Left colon (tissue), 2 donors: ENCODE results near the gene FMR1. TPM values are rescaled to one million over a fixed set of nuclear protein-coding genes. Genes with fewer than 3 reads are reported as not detected.

Experiments
- ATAC-seq: fragments of 200-7000 bp; cut with Tn5 transposase; one replicate; pipeline ENCODE4 v1.9.1; 2020; ENCODE audit warnings: mild to moderate bottlenecking, moderate library complexity
- DNase-seq, 2 donors: peaks; one replicate each; pipeline ENCODE4 v3.0.0-alpha.2; 2020
- intact Hi-C, 2 donors: fragments of 100-400 bp; cut with DNase I in 1 of 2; cut with micrococcal nuclease in 1 of 2; formaldehyde crosslinking; loops; one replicate each; pipeline versions ENCODE4 v1.11.2 to v1.14.0; 2022; cut with DNase I, micrococcal nuclease
- long read RNA-seq: library from polyadenylated mRNA; unstranded; transcript quantifications from one replicate; pipeline ENCODE4 v2.0.0, GENCODE V29; 2021
- total RNA-seq, 2 donors: library from RNA; stranded (reverse); fragmentation: NEBNext Ultra II Directional; extraction: Animal tissue kit (Norgen Biotek cat#: 25700); gene quantifications; one replicate each; pipeline ENCODE4 v1.2.1, GENCODE V29; 2021
- donor health status: DM: no; HTN: no; CAD: no.
- donor health status: DM: yes; HTN: yes; CAD: no.

FMR1 gene
- 10 to 100 TPM; 35.0 to 40.2 TPM for total RNA-seq
- long read RNA-seq, full-length matches to known transcripts: 8 of 35 reads
- long read RNA-seq, partial matches to known transcripts: 9 of 35 reads
- long read RNA-seq, other reads (novel, unspliced or antisense): 18 of 35 reads

DNA sequence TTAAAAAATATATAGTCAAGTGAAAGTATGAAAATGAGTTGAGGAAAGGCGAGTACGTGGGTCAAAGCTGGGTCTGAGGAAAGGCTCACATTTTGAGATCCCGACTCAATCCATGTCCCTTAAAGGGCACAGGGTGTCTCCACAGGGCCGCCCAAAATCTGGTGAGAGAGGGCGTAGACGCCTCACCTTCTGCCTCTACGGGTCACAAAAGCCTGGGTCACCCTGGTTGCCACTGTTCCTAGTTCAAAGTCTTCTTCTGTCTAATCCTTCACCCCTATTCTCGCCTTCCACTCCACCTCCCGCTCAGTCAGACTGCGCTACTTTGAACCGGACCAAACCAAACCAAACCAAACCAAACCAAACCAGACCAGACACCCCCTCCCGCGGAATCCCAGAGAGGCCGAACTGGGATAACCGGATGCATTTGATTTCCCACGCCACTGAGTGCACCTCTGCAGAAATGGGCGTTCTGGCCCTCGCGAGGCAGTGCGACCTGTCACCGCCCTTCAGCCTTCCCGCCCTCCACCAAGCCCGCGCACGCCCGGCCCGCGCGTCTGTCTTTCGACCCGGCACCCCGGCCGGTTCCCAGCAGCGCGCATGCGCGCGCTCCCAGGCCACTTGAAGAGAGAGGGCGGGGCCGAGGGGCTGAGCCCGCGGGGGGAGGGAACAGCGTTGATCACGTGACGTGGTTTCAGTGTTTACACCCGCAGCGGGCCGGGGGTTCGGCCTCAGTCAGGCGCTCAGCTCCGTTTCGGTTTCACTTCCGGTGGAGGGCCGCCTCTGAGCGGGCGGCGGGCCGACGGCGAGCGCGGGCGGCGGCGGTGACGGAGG is at the start of gene FMR1:
Gene FMR1 (plus strand): TSS at position 728 of the 831 bp plus-strand sequence. CDS start 261 bp downstream, outside the sequence.
- intact Hi-C loops: no loop called here
- DNase-seq (peak; percentile 94), ATAC-seq (peak; percentile 91)

DNA sequence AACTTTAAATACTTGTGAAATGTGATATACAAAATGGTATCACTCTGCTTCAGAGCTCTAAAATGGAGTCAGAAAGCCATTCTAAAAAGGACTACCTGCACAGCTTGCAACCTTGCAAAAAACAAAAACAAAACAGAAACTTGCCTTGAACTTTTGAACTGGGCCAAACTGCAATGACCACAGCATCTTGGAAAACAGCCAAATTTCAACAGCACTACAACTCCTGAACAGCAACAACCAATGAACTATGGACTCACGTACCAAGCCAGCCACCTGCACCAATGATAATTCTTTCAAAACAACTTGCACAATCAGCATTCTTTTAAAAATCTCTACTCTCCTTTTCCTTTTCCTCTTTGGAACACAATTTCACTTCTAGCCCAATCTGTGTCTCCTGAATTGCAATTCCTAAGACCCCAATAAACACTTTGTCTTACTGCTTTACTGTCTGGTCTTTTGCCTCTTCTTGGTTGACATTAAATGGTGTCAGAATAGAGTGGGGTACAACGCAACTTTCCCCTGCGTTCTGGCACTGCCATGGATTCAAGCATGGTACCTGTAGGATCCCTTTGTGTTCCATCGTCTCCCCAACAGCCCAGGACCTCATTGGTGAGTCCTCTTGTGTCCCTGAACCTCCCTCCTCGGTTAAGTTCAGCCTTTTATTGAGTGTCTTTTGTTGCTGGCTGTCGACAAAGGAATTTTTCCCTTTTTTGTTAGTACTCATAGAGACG is 35.7 kb upstream of the FMR1 start:
- DNase-seq (no peak), ATAC-seq (peak; percentile 33)
- intact Hi-C loops: no loop called here

DNA sequence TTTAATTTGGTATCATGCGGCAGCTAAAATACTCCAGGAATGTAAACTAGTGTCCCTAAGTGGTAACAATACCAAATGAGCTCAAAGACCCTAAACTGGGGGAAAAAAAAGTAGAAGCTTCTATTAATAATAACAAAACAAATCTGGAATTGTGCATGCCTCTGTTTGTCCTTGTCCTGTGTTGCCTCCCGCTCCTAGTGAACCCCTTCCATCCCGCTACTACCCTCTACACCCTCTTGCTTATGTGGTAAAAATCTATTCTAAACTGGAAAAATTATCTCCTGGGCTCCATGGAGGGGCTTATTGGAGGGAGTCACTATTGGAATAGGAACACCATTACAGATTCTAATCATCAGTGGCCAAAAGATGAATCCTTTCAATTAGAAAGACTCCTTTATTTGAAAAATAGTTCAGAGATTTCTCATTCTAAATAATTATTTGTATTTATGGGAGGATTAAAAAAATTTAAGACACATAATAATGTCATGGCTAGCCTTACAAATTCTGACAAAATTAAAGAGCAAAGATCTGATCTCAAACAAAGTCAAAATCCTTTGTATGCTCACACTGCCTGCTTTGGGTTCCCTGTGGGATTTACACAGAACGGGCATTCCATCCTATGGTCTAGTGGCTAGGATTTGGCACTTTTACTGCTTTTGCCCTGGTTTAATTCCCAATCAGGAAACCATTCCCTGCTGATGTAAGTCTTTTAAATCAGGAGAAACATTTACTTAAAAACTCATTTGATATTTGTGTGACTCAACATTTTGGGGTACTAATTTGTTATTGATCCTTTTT is 34.7 kb upstream of the FMR1 start:
- intact Hi-C loops: no loop called here
- DNase-seq: no peak
- no peak for ATAC-seq

DNA sequence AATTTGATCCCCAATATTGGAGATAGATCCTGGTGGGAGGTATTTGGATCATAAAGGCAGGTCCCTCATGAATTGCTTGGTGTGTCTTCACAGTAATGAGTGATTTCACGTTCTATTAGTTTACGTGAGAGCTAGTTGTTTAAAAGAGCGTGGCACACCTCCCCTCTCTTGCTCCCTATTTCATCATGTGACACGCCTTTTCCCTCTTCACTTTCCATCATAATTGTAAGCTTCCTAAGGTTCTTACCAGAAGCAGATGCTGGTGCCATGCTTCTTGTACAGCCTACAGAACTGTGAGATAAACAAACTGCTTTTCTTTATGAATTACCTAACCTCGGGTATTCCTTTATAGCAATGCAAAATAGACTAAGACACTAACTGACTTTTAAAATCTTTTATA is 34.0 kb upstream of the FMR1 start:
- ATAC-seq (no peak), DNase-seq (no peak)
- intact Hi-C loops: no loop called here

DNA sequence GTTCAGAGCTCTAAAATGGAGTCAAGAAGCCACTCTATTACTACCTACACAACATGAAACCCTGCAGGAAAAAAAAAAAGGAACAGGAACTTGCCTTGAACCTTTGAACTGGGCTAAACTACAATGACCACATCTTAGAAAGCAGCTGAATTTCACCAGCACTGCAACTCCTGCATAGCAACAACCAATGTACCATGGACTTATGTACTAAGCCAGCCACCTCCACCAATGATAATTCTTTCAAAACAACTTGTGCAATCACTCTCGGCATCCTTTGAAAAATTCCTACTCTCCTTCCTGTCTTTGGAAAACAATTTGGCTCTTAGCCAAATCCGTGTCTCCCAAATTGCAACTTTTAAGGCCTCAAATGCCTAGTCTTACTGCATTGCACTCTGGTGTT is 26.8 kb upstream of the FMR1 start:
- intact Hi-C loops: no loop called here
- ATAC-seq: peak; percentile 23
- no peak for DNase-seq

DNA sequence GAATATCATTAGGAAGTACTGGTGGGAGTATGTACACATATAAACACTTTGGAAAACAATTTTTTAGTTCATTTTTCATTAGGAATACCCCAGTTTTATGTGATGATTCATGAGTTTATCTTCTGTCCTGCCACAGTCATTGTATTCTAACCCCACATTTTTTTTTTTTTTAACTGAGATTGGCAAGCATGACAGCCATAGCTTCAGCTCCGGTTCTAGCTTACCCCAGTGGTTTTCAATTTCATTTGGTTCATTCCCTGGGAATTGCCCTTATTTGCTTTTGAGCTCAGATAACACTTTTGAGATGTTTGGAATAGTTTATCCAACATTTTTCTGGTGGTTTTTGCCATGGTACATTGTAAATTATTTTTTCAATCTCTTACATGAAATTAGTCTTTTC is 21.0 kb upstream of the FMR1 start:
- no peak for DNase-seq
- ATAC-seq: no peak
- intact Hi-C loops: no loop called here

DNA sequence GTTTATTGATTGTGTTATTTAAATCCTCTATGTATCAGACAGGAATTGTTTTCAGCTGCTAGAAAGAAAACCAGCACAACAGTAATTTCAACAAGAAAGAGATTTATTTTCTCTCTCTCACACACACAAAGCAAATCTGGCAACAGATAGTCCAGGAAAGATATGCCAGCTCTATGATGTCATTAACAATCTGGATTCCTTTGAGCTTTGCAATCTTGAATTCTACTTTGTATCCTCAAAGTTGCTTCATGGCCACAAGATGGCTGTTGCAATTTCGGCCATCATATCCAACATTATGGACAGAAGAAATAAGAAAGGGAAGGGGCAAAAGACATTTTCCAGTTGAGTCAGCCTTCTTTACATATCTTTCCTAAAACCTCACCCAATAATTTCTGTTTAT is 19.8 kb upstream of the FMR1 start:
- ATAC-seq (no peak), DNase-seq (no peak)
- intact Hi-C loops: no loop called here

DNA sequence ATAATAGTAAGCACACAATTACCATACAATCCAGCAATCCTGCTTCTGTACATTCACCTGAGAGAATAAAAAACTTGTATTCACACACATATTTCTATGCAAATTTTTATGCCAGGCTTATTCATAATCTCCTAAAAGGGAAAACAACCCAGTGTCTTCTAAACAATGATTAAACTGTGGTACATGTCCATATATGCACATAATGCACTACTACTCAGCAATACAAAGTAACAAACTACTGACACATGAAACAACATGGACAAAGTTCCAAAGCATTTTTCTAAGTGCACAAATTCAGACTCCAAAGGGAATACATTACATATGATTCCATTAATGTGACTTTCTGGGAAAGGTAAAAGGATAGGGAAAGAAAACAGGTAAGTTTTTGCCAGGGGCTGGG is 18.0 kb upstream of the FMR1 start:
- intact Hi-C loops: no loop called here
- DNase-seq (no peak), ATAC-seq (no peak)

DNA sequence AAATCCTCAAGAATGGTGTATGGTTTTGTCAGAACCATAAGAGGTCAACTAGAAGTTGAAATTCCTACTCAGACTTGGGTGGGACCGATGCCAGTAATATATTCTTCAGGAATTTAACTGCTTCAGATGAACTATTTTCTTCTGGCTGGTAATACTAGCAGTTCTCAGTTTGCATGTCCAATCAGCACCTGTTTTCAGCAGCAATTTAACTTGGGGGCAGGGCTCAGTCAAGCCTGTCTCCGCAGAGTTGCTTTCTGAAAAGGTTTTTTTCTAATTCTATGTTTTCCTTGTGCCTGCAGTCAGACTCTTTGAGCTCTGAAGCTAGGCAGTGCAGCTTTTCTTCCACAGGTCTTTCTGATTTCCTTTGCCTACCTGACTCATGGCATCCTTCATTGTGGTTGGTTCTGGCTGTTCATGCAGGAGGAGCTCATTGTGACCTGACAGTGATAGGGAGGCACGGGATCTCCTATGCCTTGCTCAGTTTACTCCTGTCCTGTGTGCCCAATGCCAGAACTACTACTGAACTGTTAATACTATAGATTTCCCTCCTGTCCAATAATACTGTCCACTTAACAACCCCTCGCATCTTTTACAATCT is 17.3 kb upstream of the FMR1 start:
- no peak for DNase-seq

DNA sequence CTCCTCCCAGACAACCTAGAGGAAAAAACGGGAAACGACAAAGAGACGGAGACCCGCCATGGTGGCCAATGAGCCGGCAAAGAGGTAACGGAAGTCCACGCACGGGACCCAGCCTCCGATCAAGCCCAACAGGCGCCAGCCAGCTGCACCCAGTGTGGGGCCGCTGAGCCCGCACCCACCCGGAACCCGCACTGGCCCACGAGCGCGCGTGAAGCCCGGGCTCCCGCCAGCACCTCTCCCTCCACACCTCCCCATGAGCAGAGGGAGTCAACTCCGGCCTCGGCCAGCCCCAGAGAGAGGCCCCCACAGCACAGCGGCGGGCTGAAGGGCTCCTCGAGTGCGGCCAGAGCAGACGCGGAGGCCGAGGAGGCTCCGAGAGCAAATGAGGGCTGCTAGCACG is 14.6 kb upstream of the FMR1 start:
- ATAC-seq (no peak), DNase-seq (no peak)
- intact Hi-C loops: no loop called here

More for the DNA sequence above, 17.3 kb upstream of the FMR1 start:
- intact Hi-C loops: no loop called here
- no peak for ATAC-seq

DNA sequence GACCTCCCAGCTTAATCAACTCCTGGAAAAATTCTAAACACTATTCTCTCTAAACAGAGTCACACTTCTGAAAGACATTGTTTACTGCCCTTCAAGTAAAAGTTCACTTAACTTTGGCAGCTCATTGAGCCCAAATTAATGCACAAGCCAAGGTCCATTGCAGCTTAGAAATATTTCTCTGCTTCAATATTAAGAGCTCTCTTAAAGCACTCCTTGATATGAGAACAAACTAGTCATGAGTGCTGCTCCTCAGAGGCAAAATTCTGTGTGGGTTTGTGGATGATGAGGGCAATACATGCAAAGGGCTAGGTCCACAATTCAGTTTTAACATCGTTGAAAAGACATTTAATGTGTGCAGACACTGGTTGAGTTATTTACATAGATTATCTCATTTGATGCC is 12.8 kb upstream of the FMR1 start:
- no peak for ATAC-seq
- intact Hi-C loops: no loop called here
- DNase-seq: no peak

DNA sequence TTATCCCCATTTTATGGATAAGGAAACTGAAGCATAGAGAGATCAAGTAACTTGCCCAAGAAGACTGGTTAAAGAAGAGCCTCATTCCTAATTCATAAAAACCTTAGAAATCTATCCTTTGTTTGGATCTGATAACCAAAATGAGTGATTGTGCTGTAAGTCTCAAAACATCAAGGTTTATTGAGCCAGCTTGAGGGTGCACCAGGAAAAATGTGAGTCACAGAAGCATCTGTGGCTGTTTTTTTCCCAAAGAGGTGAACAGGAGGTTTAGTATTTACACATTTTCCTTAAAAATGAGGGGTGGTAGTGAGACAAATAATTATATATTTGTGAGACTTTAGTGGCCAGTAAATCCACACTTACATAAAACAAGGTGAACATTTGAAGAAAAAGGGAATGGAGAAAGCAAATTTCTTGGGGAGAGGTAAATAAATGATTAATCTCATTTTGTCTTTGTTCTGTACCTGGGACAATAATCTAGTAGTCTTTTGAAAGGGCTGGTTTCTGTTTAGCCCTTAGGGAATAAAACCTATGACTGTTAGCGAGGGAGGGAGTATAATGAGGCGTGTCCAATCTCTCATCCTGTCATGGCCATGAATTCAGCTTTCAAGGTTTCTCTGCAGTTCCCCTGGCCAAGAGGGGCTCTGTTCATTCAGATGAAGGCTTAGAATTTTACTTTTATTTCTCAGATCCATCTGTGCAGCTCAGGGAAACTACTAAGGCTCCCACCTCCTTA is 12.2 kb upstream of the FMR1 start:
- peak; percentile 57 for ATAC-seq
- DNase-seq: no peak
- intact Hi-C loops: no loop called here

DNA sequence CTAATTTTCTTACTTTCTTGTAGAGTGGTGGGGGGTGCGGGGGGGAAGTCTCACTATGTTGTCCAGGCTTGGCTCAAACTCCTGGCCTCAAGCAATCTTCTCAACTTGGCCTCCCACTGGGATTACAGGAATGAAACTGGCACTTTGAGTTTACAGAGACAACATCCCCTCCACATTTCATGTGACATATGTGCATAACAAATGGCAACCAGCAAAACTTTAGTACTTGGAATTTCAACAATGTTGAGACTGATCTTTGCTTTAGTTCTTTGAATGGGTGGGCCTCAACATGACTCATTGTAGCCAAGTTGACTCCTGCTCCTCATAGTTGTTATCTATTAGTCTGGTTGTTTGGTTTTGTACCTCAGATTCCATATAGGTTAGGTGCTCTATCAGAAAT is 11.4 kb upstream of the FMR1 start:
- no peak for DNase-seq
- intact Hi-C loops: no loop called here
- ATAC-seq: no peak

DNA sequence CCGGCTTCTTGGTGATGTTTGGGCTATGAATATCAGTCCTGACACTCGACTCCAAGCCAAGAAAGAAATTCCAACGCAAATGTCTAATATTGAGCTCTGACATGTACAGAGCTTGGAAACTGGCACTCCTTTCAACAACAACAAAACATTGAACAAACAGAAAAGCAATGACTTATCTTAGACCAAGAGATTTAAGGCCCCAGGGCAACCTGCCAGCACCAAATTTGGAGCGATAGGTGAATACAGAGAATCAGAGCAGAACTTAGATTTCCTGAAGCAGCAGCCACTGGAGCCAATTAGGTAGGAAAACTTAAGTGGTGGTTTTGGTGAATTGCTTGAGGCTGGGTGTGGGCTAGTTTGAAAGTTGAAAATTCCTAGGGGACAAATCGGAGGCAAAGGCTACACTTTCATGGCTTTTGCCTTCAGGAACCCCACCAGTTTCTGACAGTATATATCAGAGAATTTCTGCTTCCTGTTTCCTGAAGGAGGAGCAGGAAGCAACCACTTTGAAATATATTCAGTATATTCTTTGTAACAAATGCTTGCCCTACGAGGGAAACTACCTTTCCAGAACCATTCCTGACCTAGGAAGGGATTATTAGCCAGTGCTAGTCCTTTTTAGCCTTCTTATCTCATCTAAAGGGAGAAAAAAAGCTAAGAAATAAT is 10.1 kb upstream of the FMR1 start:
- intact Hi-C loops: no loop called here
- DNase-seq (no peak), ATAC-seq (peak; percentile 52)

DNA sequence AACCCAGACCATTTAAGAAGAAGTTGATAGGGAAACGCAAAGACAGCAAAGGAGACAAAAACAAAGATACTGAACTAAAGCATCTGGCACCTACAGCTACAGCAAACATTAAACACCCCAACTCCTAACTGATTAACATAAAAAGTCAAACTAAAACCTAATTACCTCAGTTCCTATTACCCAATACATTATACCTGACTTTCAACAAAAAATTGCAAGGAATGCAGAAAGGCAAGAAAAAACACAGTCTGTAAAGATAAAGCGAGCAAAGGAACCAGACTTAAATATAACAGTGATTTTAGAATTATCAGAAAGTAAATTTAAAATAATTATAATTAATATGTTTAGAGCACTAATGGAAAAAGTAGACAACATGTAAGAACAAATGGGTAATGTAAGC is 9.4 kb upstream of the FMR1 start:
- intact Hi-C loops: no loop called here
- DNase-seq: no peak
- ATAC-seq: no peak

DNA sequence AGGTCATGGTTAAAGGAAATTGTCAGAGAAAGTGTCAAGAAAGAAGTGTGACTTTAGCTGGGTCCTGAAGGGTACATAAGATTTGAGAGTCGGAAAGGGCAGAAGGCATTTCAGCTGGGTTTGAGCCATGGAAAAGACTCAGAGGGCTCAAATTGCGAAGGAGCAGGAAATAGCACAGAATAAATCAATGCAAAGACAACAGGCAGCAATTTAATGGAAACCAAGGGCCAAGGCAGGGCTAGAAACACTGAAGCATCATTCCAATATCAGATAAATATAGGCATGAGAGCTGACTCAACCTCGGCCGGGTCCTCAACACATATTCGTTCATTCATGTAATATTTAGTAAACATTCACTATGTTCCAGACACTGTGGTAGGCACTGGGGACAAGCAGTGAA is 3.6 kb upstream of the FMR1 start:
- DNase-seq: no peak
- ATAC-seq: no peak
- intact Hi-C loops: no loop called here

DNA sequence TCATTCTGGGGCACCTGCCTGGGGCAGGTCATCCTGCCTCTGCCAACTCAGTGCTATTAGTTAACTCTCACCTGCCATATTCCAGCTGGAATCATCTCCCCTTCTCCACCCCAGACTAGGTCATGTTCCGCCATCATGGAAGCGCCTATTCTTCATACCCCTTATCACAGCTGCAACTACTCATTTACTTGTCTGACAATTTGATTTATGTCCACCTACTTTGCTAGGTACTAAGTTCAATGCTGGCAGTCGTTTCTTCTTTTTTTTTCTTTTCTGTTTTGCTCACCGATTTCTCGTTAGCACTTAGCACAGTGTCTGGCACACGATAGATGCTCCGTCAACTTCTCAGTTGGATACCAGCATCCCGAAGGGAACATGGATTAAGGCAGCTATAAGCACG is 1.1 kb upstream of the FMR1 start:
- DNase-seq (no peak), ATAC-seq (no peak)
- intact Hi-C loops: no loop called here
